ENCODE results near the gene ANKRD29. TPM values are rescaled to one million over a fixed set of nuclear protein-coding genes. Genes with fewer than 3 reads are reported as not detected.
A peak's percentile ranks its signal among the peaks of the same experiment; 100 is the strongest.

ANKRD29 gene
- total and polyA plus RNA-seq, 10 of the 15 experiments (the other 5 are each of a cell fraction or from before 2014, with no cell fraction given) = 0.53 to 9.2 (median 1.6) TPM

- no peaks in the 10 kb centered on the region for H3K79me2 ChIP-seq (ENCODE audit: control insufficient read depth, insufficient read depth, low read length)
- H3K4me1 ChIP-seq (ENCODE audit: control insufficient read depth, insufficient read depth, low read length) = no peaks in the 10 kb centered on the region
- ChIA-PET RAD21 (ENCODE audit: unreplicated experiment) (interaction anchor here (0.6 kb wide), 1 partner anchor 262 kb away, joined by 3 read pairs; no protein-coding TSS in a partner anchor), SMC1A (ENCODE audit: uncharacterized antibody, unreplicated experiment) (interaction anchor here (2.5 kb wide), 1 partner anchor 19 kb away, joined by 8 read pairs; no protein-coding TSS in a partner anchor), POLR2A (no interaction called here), CTCF (interaction anchor here (0.9 kb wide), 1 partner anchor 16 kb away, joined by 3 read pairs; no protein-coding TSS in a partner anchor)
- no TSS peak for BruUV-seq (replicated peaks)
- no peak overlapping the region for H3K27ac ChIP-seq (ENCODE audit: control insufficient read depth, insufficient read depth)
- intact Hi-C loops (cut with micrococcal nuclease; ENCODE audit: unreplicated experiment) = loop anchor here (2.0 kb wide), 1 partner anchor 55 kb away; no protein-coding TSS in a partner anchor
- H3K4me3 ChIP-seq = no peak overlapping the region
- no peak for TF ChIP-seq POLR2AphosphoS5 (IDR thresholded peaks at IDR 0.05; ENCODE audit: low read length)
- FAIRE-seq (no peak), DNase-seq (ENCODE audit: low read depth, low spot score) (no peak), ATAC-seq (peak; percentile 4; the same call in 1 of the 3 replicates)
- no peak overlapping the region for H3K4me2 ChIP-seq (ENCODE audit: control insufficient read depth, insufficient read depth)
- H2AFZ ChIP-seq (ENCODE audit: control insufficient read depth, low read depth, low read length) = no peak overlapping the region
- no peak overlapping the region for H3K9ac ChIP-seq (ENCODE audit: control insufficient read depth, insufficient read depth, low read length)
- peaks cover under 1 to 3% of the 10 kb centered on the region in 2 experiments; a peak in 2 of 4 replicates for H3K27me3 ChIP-seq (replicated peaks in 1 of 2; ENCODE audit: control insufficient read depth in 2 of 2, insufficient read depth in 2 of 2, low read length in 1 of 2)
- WGBS (ENCODE audit: insufficient coverage, insufficient replicate concordance, low lambda C conversion rate, missing lambda C conversion rate) = 0% methylated on average over 3 of the region's 3 CpGs
- no peaks in the 10 kb centered on the region for H3K36me3 ChIP-seq (ENCODE audit: control insufficient read depth in 2 of 2, insufficient read depth in 2 of 2, low read length in 1 of 2)
- in situ Hi-C loops (cut with MboI) = no loop called here
- no peaks in the 10 kb centered on the region for H4K20me1 ChIP-seq (ENCODE audit: control insufficient read depth, insufficient read depth)
- H3K9me3 ChIP-seq (replicated peaks; ENCODE audit: control insufficient read depth, insufficient read depth, low read length) = no peaks in the 10 kb centered on the region
Measured at GRCh38 chr18:23683671-23684070, 21.0 kb upstream of the ANKRD29 start.

- no peaks in the 10 kb centered on the region for H3K36me3 ChIP-seq (ENCODE audit: control insufficient read depth in 2 of 2, insufficient read depth in 2 of 2, low read length in 1 of 2)
- SMC1A ChIA-PET (ENCODE audit: uncharacterized antibody, unreplicated experiment) = interaction anchor here (1.3 to 2.5 kb wide), 2 partner anchors 13 to 20 kb away, joined by 4 to 8 read pairs; no protein-coding TSS in a partner anchor
- in situ Hi-C loops (cut with MboI) = no loop called here
- no peak overlapping the region for H3K4me3 ChIP-seq
- no peak overlapping the region for H3K27ac ChIP-seq (ENCODE audit: control insufficient read depth, insufficient read depth)
- no peak overlapping the region for H3K4me2 ChIP-seq (ENCODE audit: control insufficient read depth, insufficient read depth)
- peak; percentile 64 for ATAC-seq
- H3K79me2 ChIP-seq (ENCODE audit: control insufficient read depth, insufficient read depth, low read length) = no peaks in the 10 kb centered on the region
- RAD21 ChIA-PET (ENCODE audit: unreplicated experiment) = no interaction called here
- BruUV-seq (replicated peaks) = no TSS peak
- H2AFZ ChIP-seq (ENCODE audit: control insufficient read depth, low read depth, low read length) = no peak overlapping the region
- H4K20me1 ChIP-seq (ENCODE audit: control insufficient read depth, insufficient read depth) = no peaks in the 10 kb centered on the region
- 38% methylated on average over 3 of the region's 3 CpGs for WGBS (ENCODE audit: insufficient coverage, insufficient replicate concordance, low lambda C conversion rate, missing lambda C conversion rate)
- DNase-seq (ENCODE audit: low read depth, low spot score) = no peak
- CTCF ChIA-PET = interaction anchor here (1.6 kb wide), 1 partner anchor 10 kb away, joined by 4 read pairs; no protein-coding TSS in a partner anchor
- no peaks in the 10 kb centered on the region for H3K9me3 ChIP-seq (replicated peaks; ENCODE audit: control insufficient read depth, insufficient read depth, low read length)
- H3K27me3 ChIP-seq (replicated peaks in 1 of 2; ENCODE audit: control insufficient read depth in 2 of 2, insufficient read depth in 2 of 2, low read length in 1 of 2) = peaks cover 0 to 2% of the 10 kb centered on the region in 2 experiments; a peak in 2 of 4 replicates
- intact Hi-C loops (cut with micrococcal nuclease; ENCODE audit: unreplicated experiment) = loop anchor here (2.0 kb wide), 1 partner anchor 54 kb away; no protein-coding TSS in a partner anchor
- H3K4me1 ChIP-seq (ENCODE audit: control insufficient read depth, insufficient read depth, low read length) = no peaks in the 10 kb centered on the region
- POLR2A ChIA-PET = no interaction called here
- no peak overlapping the region for H3K9ac ChIP-seq (ENCODE audit: control insufficient read depth, insufficient read depth, low read length)
- FAIRE-seq = no peak
- TF ChIP-seq MXI1 (IDR thresholded peaks at IDR 0.05; ENCODE audit: low read depth, low read length) = no peak
- no peak for TF ChIP-seq NKRF (conservative IDR thresholded peaks at IDR 0.05)
- no peak for TF ChIP-seq RCOR1 (conservative IDR thresholded peaks at IDR 0.05; ENCODE audit: low read depth, low read length)
- TF ChIP-seq ZNF384 (IDR thresholded peaks at IDR 0.05; ENCODE audit: borderline replicate concordance, low read depth, low read length) = no peak
- no peak for TF ChIP-seq CHD1 (IDR thresholded peaks at IDR 0.05; ENCODE audit: low read depth, low read length)
- TF ChIP-seq STAT3 (IDR thresholded peaks at IDR 0.05; ENCODE audit: low read depth, low read length) = no peak
- TF ChIP-seq, protein P1, sequence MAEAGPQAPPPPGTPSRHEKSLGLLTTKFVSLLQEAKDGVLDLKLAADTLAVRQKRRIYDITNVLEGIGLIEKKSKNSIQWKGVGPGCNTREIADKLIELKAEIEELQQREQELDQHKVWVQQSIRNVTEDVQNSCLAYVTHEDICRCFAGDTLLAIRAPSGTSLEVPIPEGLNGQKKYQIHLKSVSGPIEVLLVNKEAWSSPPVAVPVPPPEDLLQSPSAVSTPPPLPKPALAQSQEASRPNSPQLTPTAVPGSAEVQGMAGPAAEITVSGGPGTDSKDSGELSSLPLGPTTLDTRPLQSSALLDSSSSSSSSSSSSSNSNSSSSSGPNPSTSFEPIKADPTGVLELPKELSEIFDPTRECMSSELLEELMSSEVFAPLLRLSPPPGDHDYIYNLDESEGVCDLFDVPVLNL (IDR thresholded peaks at IDR 0.05; ENCODE audit: low read depth, low read length) = no peak
- no peak for TF ChIP-seq HDAC2 (IDR thresholded peaks at IDR 0.05)
- TF ChIP-seq WRNIP1 (IDR thresholded peaks at IDR 0.05; ENCODE audit: borderline replicate concordance, low read depth, low read length) = no peak
- no peak for TF ChIP-seq SUZ12 (IDR thresholded peaks at IDR 0.05; ENCODE audit: unreplicated experiment)
- no peak for TF ChIP-seq IRF4 (IDR thresholded peaks at IDR 0.05; ENCODE audit: low read depth, low read length)
Measured at GRCh38 chr18:23683155-23683554, 20.4 kb upstream of the ANKRD29 start.
